Ascending aorta (tissue), 2 donors: Measurements from ENCODE around the gene ZC2HC1B. TPM values are rescaled to one million over a fixed set of nuclear protein-coding genes. Genes with fewer than 3 reads are reported as not detected.

ENCODE experiments used
- DNase-seq, 2 donors: peaks; one replicate each; pipeline ENCODE4 v3.0.0-alpha.2; 2019; ENCODE audit warnings: low spot score in 2 of 2
- H3K27ac ChIP-seq, 2 donors: fragments of 200-600 bp; sonication (generic); one replicate each; pipeline ENCODE4 v1.5.1; 2016 to 2017; ENCODE audit warnings: mild to moderate bottlenecking in 1 of 2
- H3K27me3 ChIP-seq: fragments of 200-600 bp; sonication (generic); one replicate; pipeline ENCODE4 v1.5.1; 2017
- H3K36me3 ChIP-seq, 2 donors: fragments of 200-600 bp; sonication (generic); one replicate each; pipeline ENCODE4 v1.5.1; 2016
- H3K4me1 ChIP-seq, 2 donors: fragments of 200-600 bp; sonication (generic); one replicate each; pipeline ENCODE4 v1.5.1; 2016 to 2017; ENCODE audit warnings: mild to moderate bottlenecking in 1 of 2
- H3K4me3 ChIP-seq, 2 donors: fragments of 200-600 bp; sonication (generic); one replicate each; pipeline ENCODE4 v1.5.1; 2016 to 2017; ENCODE audit warnings: mild to moderate bottlenecking in 1 of 2
- H3K9me3 ChIP-seq, 2 donors: fragments of 200-600 bp; sonication (generic); one replicate each; pipeline ENCODE4 v1.5.1; 2016
- CTCF ChIP-seq, 3 experiments: fragments of 200-600 bp in 2 of 3; fragments of 450-650 bp in 1 of 3; sonication (generic) in 2 of 3; IDR thresholded peaks; one replicate each; pipeline ENCODE4 v1.5.1; 2016 to 2019; ENCODE audit warnings: antibody characterized with exemption in 3 of 3, mild to moderate bottlenecking in 1 of 3, moderate library complexity in 1 of 3
- intact Hi-C: fragments of 100-400 bp; cut with DNase I; formaldehyde crosslinking; loops from one replicate; pipeline ENCODE4 v1.15.1; 2023
- total RNA-seq: library from RNA; depleted of rRNA; stranded (reverse); fragments of >200 nt; gene quantifications from one replicate; pipeline ENCODE4 v1.1.0, GENCODE V29; 2016

ZC2HC1B gene
- total RNA-seq, 1 donor from 2014 or later: not detected

- no peak for TF ChIP-seq CTCF (IDR thresholded peaks at IDR 0.05)
- H3K27ac ChIP-seq: no peak overlapping the region
- intact Hi-C loops: no loop called here
- no peaks in the 10 kb centered on the region for H3K36me3 ChIP-seq
- H3K4me1 ChIP-seq: no peaks in the 10 kb centered on the region
- H3K27me3 ChIP-seq: no peaks in the 10 kb centered on the region
- no peaks in the 10 kb centered on the region for H3K9me3 ChIP-seq
- H3K4me3 ChIP-seq: no peak overlapping the region
- no peak for DNase-seq
Measured at GRCh38 chr6:143982968-143983367, 118.7 kb downstream of the ZC2HC1B start.

DNA sequence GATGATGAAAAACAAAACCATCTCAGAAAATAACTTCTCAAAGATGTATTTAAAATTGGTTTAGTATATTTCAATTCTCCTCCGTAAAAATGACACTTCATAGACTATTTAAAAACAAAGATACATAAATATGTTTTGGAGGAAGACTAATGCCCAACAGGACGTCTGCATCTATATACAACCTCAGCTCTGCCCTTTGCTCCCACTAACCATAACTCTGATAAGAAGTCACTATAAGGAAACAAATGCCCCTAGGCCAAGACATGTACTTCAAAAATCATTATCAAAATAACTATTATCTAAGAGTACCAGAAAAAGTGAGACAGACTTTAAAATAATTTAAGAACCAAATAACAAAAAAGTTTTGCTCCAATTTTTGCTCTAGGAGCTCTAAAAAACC, 120.4 kb downstream of the ZC2HC1B start:
- intact Hi-C loops: no loop called here
- H3K9me3 ChIP-seq: no peaks in the 10 kb centered on the region
- no peak for DNase-seq
- H3K36me3 ChIP-seq: no peaks in the 10 kb centered on the region
- H3K27me3 ChIP-seq: no peaks in the 10 kb centered on the region
- no peak overlapping the region for H3K27ac ChIP-seq
- no peak overlapping the region for H3K4me3 ChIP-seq
- TF ChIP-seq CTCF (IDR thresholded peaks at IDR 0.05): no peak
- H3K4me1 ChIP-seq: no peaks in the 10 kb centered on the region

GRCh38 chr6:143986463-143987065, 122.3 kb downstream of the ZC2HC1B start:
- Histone ChIP-seq H3K27me3 (no peaks in the 10 kb centered on the region), H3K36me3 (no peaks in the 10 kb centered on the region), H3K27ac (no peak overlapping the region), H3K4me1 (no peaks in the 10 kb centered on the region), H3K4me3 (no peak overlapping the region), H3K9me3 (no peaks in the 10 kb centered on the region)
- intact Hi-C loops: no loop called here
- DNase-seq: no peak
- TF ChIP-seq CTCF (IDR thresholded peaks at IDR 0.05): no peak

Other genes starting within 250 kb of the ZC2HC1B start
- gene PHACTR2, start 186.5 kb upstream of the ZC2HC1B start, total RNA-seq: 112 TPM
- 4.6 TPM for gene LTV1, start 21.1 kb upstream of the ZC2HC1B start, total RNA-seq
- 86.3 TPM for gene PLAGL1, start 143.8 kb downstream of the ZC2HC1B start, total RNA-seq
- 123 TPM for gene SF3B5, start 231.1 kb downstream of the ZC2HC1B start, total RNA-seq